ENCODE data around the gene CAPSL. TPM values are rescaled to one million over a fixed set of nuclear protein-coding genes. Genes with fewer than 3 reads are reported as not detected.
A peak's percentile ranks its signal among the peaks of the same experiment; 100 is the strongest.
"Not testable (repeated sequence)": the region's sequence is repeated elsewhere in the genome, so short reads cannot be mapped to it uniquely, and the experiment has no call there.

CAPSL gene
- polyA plus RNA-seq (ENCODE audit: insufficient read length in 4 of 4), result 1 to 10 TPM in 3 of 4 donors, not detected in 1; 5.1 to 7.4 (median 5.5) TPM

GRCh38 chr5:35938568-35939227, at the start of gene CAPSL:
TSS of gene CAPSL (minus strand) at chr5:35938622. CDS start at chr5:35921120, 17,502 bp downstream.
- peak; percentile 79 to 92 (median 88) for DNase-seq (ENCODE audit: low read depth in 4 of 4, low spot score in 3 of 4)

DNA sequence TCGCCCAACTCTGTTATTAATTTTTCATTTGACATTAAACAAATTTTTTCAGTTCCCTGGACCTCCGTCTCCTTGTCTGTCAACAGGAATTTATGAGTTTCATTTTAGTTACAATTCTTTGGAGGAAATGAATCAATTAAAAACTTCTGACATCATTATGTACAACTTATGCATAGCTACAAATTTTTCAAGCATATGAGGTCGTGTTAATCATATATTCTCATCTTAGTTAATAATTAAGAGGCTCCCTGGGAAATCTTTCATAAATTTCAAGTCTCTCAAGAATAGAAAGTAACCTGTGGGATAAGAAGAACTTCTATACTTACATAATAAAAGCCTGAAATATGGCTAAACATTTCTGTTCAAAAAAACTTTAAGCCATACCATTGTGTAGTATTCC, 49.4 kb upstream of the CAPSL start:
- DNase-seq (ENCODE audit: low read depth in 4 of 4, low spot score in 3 of 4), result no peak

- no peak for DNase-seq (ENCODE audit: low read depth in 4 of 4, low spot score in 3 of 4)
These were observed 41.3 kb upstream of the CAPSL start for GRCh38 chr5:35979715-35980114.

DNA sequence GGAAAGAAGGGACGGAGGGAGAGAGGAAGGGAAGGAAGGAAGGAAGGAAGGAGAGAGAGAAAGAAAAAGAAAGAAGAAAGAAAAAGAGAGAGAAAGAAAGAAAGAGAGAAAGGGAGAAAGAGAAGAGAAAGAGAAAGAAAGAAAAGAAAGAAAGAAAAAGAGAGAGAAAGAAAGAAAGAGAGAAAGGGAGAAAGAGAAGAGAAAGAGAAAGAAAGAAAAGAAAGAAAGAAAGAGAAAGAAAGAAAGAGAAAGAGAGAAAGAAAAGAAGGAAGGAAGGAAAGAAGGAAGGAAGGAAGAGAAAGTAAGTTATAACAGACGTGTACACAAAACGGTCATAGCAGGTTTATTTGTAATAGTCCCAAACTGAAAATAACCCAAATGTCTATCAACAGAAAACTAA, 38.4 kb upstream of the CAPSL start:
- not testable (repeated sequence) for DNase-seq (ENCODE audit: low read depth in 4 of 4, low spot score in 3 of 4)

GRCh38 chr5:35974570-35974969, 36.1 kb upstream of the CAPSL start:
- no peak for DNase-seq (ENCODE audit: low read depth in 4 of 4, low spot score in 3 of 4)

DNA sequence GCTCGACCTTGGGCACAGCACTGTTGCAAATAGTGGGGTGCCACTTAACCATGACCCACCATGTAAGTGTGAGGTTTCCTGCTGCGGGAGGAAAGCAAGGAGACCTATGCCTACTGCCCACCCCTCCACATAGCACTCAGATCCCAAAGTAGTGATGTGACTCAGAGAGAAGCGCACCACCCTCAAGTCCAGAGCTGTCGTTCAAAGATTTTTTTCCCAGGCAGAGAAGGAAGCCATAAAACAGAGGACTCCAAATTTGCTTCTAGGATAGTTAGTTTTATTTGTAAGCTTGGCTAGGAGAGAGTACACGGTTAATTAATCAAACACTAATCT, 33.4 kb upstream of the CAPSL start:
- no peak for DNase-seq (ENCODE audit: low read depth in 4 of 4, low spot score in 3 of 4)

GRCh38 chr5:35971186-35971877, 32.9 kb upstream of the CAPSL start:
- no peak for DNase-seq (ENCODE audit: low read depth in 4 of 4, low spot score in 3 of 4)

- DNase-seq (ENCODE audit: low read depth in 4 of 4, low spot score in 3 of 4), result no peak
These were observed 25.0 kb upstream of the CAPSL start for GRCh38 chr5:35963381-35963843.

GRCh38 chr5:35960328-35960727, 21.9 kb upstream of the CAPSL start:
- DNase-seq (ENCODE audit: low read depth in 4 of 4, low spot score in 3 of 4), result no peak

- DNase-seq (ENCODE audit: low read depth in 4 of 4, low spot score in 3 of 4), result no peak
These were observed 18.0 kb upstream of the CAPSL start for GRCh38 chr5:35956429-35956828.

DNA sequence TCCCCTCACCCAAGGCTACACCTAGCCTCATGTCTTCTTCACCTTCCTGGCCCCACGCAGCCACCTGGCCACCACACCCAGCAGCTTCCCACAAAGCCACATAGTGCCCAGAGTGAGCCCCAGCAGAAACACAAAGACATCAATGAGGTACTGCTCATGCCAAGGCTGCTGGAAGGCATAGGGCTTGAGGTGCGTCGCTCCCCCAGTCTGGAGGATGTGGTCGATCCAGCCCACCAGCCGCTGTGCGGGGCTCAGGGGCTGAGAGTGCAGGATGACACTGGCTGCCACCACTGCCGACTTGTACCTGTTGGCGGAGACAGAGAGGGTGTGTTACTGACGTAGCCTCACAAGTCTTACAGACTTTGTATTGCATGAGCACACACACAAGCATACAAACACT, 15.8 kb upstream of the CAPSL start:
- no peak for DNase-seq (ENCODE audit: low read depth in 4 of 4, low spot score in 3 of 4)

GRCh38 chr5:35947085-35947484, 8.7 kb upstream of the CAPSL start:
- no peak for DNase-seq (ENCODE audit: low read depth in 4 of 4, low spot score in 3 of 4)

DNA sequence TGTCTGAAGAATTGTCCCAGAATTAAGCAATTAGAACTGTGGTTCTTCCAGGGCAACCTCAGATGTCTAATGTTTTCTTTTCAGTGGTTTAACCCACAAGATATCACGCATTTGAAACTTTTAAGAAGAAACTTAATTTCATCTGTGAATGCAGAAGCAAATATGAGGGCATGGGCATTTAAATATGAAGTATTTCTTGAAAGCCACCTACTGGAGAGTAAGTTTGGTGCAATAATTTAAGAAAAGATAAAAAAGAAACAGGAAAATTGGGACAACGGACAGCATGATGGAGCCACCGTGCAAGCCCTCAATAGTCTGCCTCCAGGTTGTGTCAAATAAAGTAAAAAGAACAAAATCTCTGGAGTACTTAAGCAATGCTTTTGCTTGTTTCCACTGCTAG, 1.2 kb upstream of the CAPSL start:
- DNase-seq (ENCODE audit: low read depth in 4 of 4, low spot score in 3 of 4), result no peak

DNA sequence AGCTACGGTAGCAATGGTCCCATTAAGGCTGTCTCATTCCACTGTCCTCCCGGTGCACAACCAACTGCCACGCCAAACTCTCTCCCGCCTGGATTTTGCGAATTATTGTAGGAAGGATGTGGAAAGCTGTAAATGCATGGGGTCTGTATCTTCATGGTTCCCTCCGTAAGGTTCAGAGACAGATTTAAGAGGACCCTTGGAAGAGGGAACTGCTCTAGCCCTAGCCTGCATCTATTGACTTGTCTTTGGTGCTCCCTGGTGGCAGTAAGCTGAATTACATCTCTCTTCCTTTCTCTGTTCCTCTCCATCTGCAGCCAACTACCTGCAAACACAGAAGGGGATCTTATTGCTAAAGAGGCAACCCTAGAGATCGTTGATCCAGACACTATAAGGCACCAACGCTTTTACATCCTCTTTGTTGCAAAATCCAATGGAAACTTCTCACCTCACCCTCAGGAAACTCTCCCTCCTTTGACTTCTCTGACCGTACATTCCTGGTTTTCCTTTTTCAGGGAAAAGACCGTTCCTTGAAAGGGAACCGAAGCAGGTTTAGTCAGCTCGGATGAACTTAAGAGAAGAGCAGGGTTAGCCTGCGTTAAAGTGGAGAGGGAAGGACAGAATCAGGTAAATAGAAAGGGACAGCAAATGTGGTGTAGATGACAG, 11.9 kb downstream of the CAPSL start:
- peak in 3 of 4 donors; percentile 41 to 55 (median 50) for DNase-seq (ENCODE audit: low read depth in 4 of 4, low spot score in 3 of 4)

DNA sequence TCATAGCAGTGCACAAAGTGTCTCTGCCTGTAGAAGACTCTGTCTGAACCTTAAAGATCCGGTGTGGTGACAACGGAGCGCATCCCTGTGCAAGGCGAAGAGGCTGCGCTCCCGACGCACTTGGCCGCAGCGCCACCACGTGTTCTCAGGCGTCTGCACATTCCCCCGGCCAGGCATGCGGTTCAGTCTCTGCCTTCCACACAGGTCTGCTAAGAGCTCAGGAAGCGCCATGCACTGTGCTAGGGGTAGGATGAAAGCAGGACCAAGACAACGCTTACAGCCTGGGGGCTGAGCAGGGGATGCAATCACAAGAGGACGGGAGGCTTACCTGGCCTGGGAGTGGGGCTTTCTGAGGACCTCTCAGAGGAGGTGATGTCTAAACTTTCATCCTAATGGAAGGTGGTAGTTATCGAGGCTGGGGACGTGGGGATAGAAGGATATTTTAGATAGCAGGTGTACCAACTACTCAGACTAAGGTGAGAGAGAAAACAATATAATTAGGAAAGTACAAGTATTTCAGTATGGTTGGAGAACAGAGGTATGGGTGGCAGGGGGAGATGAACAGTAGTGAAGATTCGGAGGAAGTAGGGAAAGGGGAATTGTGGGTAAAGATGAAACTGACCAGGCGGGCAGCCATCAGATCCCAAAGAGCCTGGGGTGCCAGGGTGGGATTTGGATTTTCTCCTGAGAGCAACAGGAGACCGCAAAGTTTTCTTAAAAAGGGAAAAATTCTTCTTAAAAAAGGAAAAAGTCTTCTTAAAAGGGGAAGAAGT, 13.3 kb downstream of the CAPSL start:
- peak in 2 of 4 donors; percentile 24 to 41 for DNase-seq (ENCODE audit: low read depth in 4 of 4, low spot score in 3 of 4)

GRCh38 chr5:35924122-35924949, 14.1 kb downstream of the CAPSL start:
- DNase-seq (ENCODE audit: low read depth in 4 of 4, low spot score in 3 of 4), result no peak

GRCh38 chr5:35922468-35922867, 16.0 kb downstream of the CAPSL start:
- no peak for DNase-seq (ENCODE audit: low read depth in 4 of 4, low spot score in 3 of 4)

DNA sequence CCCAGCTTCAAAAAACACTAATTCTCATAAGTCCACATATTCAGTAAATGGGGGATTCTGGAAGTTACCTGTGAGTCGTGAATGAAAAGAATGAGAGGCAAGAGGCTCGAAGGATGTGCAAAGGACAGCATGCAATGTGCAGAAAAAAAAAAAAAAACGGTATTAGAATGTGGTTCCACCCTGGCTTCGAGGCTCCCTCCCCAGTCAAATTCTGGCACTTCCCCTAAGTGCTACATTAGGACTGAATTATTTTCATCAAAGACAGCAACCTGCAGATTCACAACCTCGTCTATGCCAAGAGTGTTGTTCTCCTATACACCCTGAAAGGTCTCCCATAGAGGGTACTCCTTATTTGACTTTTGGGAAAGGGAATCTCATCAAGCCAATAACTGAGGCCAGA, 16.5 kb downstream of the CAPSL start:
- DNase-seq (ENCODE audit: low read depth in 4 of 4, low spot score in 3 of 4), result no peak

GRCh38 chr5:35920890-35921289, 17.5 kb downstream of the CAPSL start:
- DNase-seq (ENCODE audit: low read depth in 4 of 4, low spot score in 3 of 4), result no peak

DNA sequence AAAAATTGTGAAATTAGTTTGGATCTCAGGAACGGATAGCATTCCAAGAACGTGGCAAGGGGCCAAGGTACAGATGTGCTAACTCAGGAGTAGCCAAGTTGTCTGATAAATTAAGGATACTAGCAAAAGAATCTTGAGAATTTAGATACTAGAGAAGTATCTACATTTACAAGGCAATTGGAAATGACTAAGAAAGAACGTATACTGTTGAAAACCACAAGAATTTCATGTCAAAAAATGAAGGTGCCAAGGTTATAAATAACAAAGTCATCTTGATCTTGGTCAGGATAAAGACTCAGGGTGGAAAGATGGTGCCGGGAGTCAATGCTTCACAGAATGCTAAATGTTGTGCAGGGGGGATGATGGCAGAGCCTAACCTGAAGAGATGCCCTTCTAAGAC, 19.2 kb downstream of the CAPSL start:
- DNase-seq (ENCODE audit: low read depth in 4 of 4, low spot score in 3 of 4), result no peak

All from left renal pelvis (tissue), 4 donors.